Tibial nerve (tissue), 3 donors: Measurements from ENCODE around the gene TDRD9.

ENCODE experiments used
- POLR2A ChIP-seq, 2 donors: fragments of 450-650 bp; IDR thresholded peaks; one replicate each; pipeline ENCODE4 v1.6.1; 2017; ENCODE audit warnings: antibody characterized with exemption in 2 of 2, mild to moderate bottlenecking in 2 of 2, moderate library complexity in 2 of 2
- TF ChIP-seq, protein P1 (sequence below), 5 experiments: fragments of 200-600 bp in 3 of 5; fragments of 450-650 bp in 2 of 5; sonication (generic) in 3 of 5; IDR thresholded peaks; one replicate each; pipeline ENCODE4 v1.5.1; 2016 to 2019; ENCODE audit warnings: antibody characterized with exemption in 5 of 5, mild to moderate bottlenecking in 3 of 5, moderate library complexity in 2 of 5

DNA sequence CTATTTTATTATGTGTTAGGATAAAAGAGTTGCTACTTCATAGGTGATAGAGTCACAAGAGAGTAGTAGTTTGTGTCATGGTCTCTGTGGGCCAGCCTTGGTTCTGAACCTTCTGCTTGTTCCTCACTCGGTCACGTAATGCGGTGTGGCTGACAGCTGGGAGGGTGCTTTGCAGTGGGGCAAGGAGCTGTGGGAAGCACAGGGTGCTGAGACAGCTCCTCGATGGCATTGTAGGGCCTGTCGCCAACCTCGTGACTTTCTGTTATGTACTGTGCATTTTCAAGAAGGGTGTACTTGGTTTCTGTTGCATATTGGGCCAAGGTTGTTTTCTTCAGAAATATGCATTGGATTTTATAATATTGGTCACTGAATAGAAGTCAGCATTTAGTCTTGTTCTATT, 75.4 kb downstream of the TDRD9 start:
- TF ChIP-seq POLR2A (IDR thresholded peaks at IDR 0.05): no peak
- TF ChIP-seq, protein P1, sequence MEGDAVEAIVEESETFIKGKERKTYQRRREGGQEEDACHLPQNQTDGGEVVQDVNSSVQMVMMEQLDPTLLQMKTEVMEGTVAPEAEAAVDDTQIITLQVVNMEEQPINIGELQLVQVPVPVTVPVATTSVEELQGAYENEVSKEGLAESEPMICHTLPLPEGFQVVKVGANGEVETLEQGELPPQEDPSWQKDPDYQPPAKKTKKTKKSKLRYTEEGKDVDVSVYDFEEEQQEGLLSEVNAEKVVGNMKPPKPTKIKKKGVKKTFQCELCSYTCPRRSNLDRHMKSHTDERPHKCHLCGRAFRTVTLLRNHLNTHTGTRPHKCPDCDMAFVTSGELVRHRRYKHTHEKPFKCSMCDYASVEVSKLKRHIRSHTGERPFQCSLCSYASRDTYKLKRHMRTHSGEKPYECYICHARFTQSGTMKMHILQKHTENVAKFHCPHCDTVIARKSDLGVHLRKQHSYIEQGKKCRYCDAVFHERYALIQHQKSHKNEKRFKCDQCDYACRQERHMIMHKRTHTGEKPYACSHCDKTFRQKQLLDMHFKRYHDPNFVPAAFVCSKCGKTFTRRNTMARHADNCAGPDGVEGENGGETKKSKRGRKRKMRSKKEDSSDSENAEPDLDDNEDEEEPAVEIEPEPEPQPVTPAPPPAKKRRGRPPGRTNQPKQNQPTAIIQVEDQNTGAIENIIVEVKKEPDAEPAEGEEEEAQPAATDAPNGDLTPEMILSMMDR (IDR thresholded peaks at IDR 0.05): no peak
